A549 treated with dexamethasone at 1 μM for 4 hours (cell line): ENCODE measurements around the gene DDX43. TPM values are rescaled to one million over a fixed set of nuclear protein-coding genes. Genes with fewer than 3 reads are reported as not detected.

Experiments
- total RNA-seq: library from RNA; stranded (reverse); fragments of 200-300 nt; extraction: Qiagen RNA extraction; gene quantifications from 5 replicates; pipeline ENCODE4 v1.2.3, GENCODE V29; 2022

DDX43 gene
- not detected in 5 replicates for total RNA-seq

DNA sequence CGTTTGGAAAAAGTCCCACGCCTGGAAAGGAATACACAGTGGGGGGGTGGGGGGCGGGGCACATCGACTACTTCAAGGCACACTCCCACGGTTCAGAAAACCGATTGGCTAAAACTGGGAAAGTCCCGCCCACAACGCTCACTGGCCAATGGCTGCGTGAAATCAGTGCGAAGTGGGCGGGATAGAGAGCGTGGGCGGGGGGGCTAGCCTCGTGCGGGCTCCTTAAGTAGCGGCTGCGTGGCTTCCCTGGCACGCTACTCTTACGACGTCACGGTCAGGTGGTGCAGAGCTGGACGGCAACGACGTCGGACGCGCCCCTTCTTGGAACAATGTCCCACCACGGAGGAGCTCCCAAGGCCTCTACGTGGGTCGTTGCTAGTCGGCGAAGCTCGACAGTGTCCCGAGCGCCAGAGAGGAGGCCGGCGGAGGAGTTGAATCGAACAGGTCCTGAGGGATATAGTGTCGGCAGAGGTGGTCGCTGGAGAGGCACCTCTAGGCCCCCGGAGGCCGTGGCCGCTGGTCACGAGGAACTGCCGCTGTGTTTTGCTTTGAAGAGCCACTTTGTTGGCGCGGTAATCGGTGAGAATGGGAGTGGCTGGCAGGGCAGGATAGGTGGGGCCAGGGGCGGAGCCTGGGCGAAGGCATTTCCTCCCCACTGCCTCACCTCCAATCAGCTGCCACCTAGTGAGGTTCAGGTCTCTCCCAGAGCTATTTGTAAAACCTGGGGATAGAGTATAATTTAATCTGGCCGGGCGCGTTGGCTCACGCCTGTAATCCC, at the start of gene DDX43:
Gene DDX43 (plus strand): TSS at position 252 of the 778 bp plus-strand sequence. CDS start 78 bp downstream, at position 330.

GRCh38 chr6:73353636-73354593, 40.7 kb upstream of the DDX43 start, which contains the start of gene DPPA5:
Gene DPPA5 (minus strand): TSS chr6:73354276. CDS start chr6:73354225, 51 bp downstream.

DNA sequence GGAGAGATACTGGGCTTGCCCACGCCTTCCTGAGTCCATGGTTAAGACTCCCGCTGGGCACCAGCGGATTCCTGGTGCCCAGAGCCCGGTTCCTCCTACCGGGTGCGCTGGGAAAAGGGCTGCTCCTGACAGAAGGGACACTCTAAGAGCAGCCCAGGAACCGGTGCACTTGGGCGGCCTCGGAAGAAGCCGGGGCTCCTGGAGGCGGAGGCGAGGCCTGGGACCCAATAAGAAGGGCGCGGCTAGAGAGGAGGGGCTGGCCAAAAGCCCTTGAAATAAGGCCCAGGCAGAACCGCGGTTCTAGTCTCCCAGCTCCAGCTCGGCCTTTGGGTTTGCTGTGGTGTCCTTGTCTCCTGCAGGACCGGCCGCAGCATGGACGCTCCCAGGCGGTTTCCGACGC, 32.3 kb upstream of the DDX43 start, which contains the start of gene KHDC3L:
Gene KHDC3L (plus strand): TSS at position 301 of the 400 bp plus-strand sequence. CDS start 72 bp downstream, at position 373.

DNA sequence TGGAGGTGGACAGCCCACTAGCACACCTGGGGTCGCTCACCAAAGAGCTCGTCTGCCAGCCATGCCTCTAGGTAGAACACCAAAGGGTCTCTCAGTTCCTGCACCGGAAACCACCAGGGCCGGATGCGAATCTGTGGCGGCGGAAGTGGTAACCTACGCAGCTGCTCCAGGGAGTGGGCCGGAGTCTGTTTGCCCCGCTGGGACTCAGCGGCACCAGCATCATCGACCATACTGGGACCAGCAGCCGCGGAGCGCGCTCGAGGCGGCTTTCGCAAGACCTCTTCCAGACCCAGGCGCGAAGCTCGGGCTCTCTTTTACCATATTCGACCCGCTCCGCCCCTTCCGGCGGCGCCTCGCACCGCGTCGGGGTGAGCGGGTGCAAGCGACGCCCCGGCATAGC, 25.1 kb upstream of the DDX43 start, which contains the start of gene OOEP:
Gene OOEP (minus strand): TSS at position 335 of the 400 bp plus-strand sequence. CDS start 105 bp downstream, at position 230.

GRCh38 chr6:73452107-73452461, 57.5 kb downstream of the DDX43 start, which contains the start of gene CGAS:
Gene CGAS (minus strand): TSS chr6:73452297. CDS start chr6:73452181, 116 bp downstream.

DNA sequence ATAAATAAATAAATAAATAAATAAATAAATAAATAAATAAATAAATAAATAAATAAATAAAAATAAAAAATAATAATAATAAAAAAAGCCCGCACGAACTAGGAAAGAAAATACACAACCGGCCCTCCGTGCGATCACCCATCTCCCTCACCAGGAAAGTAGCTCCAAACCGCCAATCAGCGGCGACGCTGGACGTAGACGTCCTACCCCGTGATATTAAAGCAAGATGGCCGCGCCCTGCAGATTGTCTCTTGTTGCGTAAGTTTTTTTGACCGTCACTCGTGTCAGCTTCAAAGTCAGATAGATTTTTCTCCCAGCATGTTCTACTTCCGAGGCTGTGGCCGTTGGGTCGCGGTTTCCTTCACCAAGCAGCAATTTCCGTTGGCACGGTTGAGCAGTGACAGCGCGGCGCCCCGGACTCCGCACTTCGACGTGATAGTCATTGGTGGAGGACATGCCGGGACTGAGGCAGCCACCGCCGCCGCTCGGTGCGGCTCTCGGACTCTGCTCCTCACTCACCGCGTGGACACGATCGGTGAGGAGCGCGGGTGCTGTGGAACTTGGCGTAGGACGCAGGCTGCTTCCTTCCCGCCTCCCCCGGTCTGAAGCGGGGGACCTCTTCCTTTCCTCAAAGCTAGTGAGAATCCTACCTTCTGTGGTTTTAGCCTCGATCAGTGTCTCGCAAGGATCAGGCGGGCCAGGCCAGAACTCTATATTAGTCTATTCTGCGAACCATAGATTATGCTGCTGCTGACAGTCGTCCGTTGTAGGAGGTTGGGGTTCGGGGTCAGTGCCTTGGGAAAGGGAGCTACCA, 67.1 kb downstream of the DDX43 start, which contains the start of gene MTO1:
Gene MTO1 (plus strand): TSS at position 201 of the 814 bp plus-strand sequence. CDS start 118 bp downstream, at position 319.

Other genes starting within 250 kb of the DDX43 start
- gene KHDC1L, start 169.3 kb upstream of the DDX43 start, total RNA-seq = 0.25 to 0.41 TPM (median 0.28 TPM) in 3 of 5 replicates, not detected in the others
- gene KHDC1, start 131.6 kb upstream of the DDX43 start, total RNA-seq = 2.7 to 4.2 TPM (median 3.4 TPM) in 5 replicates
- gene DPPA5, start 40.6 kb upstream of the DDX43 start, total RNA-seq = not detected in 5 replicates
- not detected in 5 replicates for gene KHDC3L, start 32.2 kb upstream of the DDX43 start, total RNA-seq
- gene OOEP, start 24.9 kb upstream of the DDX43 start, total RNA-seq = not detected in 5 replicates
- gene CGAS, start 57.5 kb downstream of the DDX43 start, total RNA-seq = 3.3 to 4.5 TPM (median 4.1 TPM) in 5 replicates
- gene MTO1, start 66.9 kb downstream of the DDX43 start, total RNA-seq = 9.1 to 11.4 TPM (median 9.7 TPM) in 5 replicates
- gene EEF1A1, start 126.2 kb downstream of the DDX43 start, total RNA-seq = 7,393 to 8,340 TPM (median 7,492 TPM) in 5 replicates